HepG2 (cell line): Measurements from ENCODE around the gene ALOX5AP. TPM values are rescaled to one million over a fixed set of nuclear protein-coding genes. Genes with fewer than 3 reads are reported as not detected.

Source experiments
- ATAD3A ChIP-seq: sonication (generic); formaldehyde crosslinking; IDR thresholded peaks from 2 replicates; pipeline ENCODE4 v1.4.0; 2020; ENCODE audit warnings: missing genetic modification reagents
- CSRNP1 ChIP-seq: sonication (generic); formaldehyde crosslinking; IDR thresholded peaks from 2 replicates; pipeline ENCODE4 v1.8.1; 2023; ENCODE audit warnings: mild to moderate bottlenecking, missing genetic modification reagents
- FLYWCH1 ChIP-seq: sonication (generic); formaldehyde crosslinking; IDR thresholded peaks from 2 replicates; pipeline ENCODE4 v1.8.1; 2023; ENCODE audit warnings: mild to moderate bottlenecking, missing genetic modification reagents
- HOXA3 ChIP-seq: sonication (generic); formaldehyde crosslinking; IDR thresholded peaks from 2 replicates; pipeline ENCODE4 v1.5.0; 2020; ENCODE audit warnings: missing genetic modification reagents
- KLF11 ChIP-seq: IDR thresholded peaks from 2 replicates; pipeline ENCODE4 v1.6.1; 2016; ENCODE audit warnings: missing compliant biosample characterization
- PAWR ChIP-seq: sonication (generic); formaldehyde crosslinking; IDR thresholded peaks from 2 replicates; pipeline ENCODE4 v1.4.0; 2020; ENCODE audit warnings: missing genetic modification reagents, mild to moderate bottlenecking, borderline replicate concordance
- SNAPC4 ChIP-seq: sonication (generic); formaldehyde crosslinking; IDR thresholded peaks from 2 replicates; pipeline ENCODE4 v1.4.0; 2020; ENCODE audit warnings: mild to moderate bottlenecking, missing genetic modification reagents
- XBP1 ChIP-seq: sonication (generic); formaldehyde crosslinking; IDR thresholded peaks from 2 replicates; pipeline ENCODE4 v1.5.0; 2020; ENCODE audit warnings: missing genetic modification reagents
- ZNF230 ChIP-seq: sonication (generic); formaldehyde crosslinking; IDR thresholded peaks from 2 replicates; pipeline ENCODE4 v1.4.0; 2020; ENCODE audit warnings: mild to moderate bottlenecking, missing genetic modification reagents
- ZNF281 ChIP-seq: sonication (generic); formaldehyde crosslinking; IDR thresholded peaks from 2 replicates; pipeline ENCODE4 v1.4.0; 2020; ENCODE audit warnings: missing genetic modification reagents, borderline replicate concordance
- ZNF335 ChIP-seq: sonication (generic); formaldehyde crosslinking; IDR thresholded peaks from 2 replicates; pipeline ENCODE4 v1.4.0; 2020; ENCODE audit warnings: missing genetic modification reagents
- ZNF501 ChIP-seq: sonication (generic); formaldehyde crosslinking; IDR thresholded peaks from 2 replicates; pipeline ENCODE4 v1.5.1; 2020; ENCODE audit warnings: mild to moderate bottlenecking, moderate library complexity, missing genetic modification reagents
- ZNF563 ChIP-seq: sonication (generic); formaldehyde crosslinking; IDR thresholded peaks from 2 replicates; pipeline ENCODE4 v1.8.0; 2022; ENCODE audit warnings: mild to moderate bottlenecking, moderate library complexity, missing genetic modification reagents
- ZNF574 ChIP-seq: sonication (generic); formaldehyde crosslinking; IDR thresholded peaks from 2 replicates; pipeline ENCODE4 v1.4.0; 2020; ENCODE audit warnings: missing genetic modification reagents
- ZNF724P ChIP-seq: sonication (generic); formaldehyde crosslinking; IDR thresholded peaks from 2 replicates; pipeline ENCODE4 v1.8.0; 2022; ENCODE audit warnings: missing genetic modification reagents, borderline replicate concordance
- polyA plus RNA-seq, 8 experiments: library from polyadenylated mRNA; depleted of rRNA in 3 of 8; stranded (reverse) in 7 of 8; unstranded in 1 of 8; fragments of >200 nt; fragmentation: Illumina TruSeq in 4 of 8; extraction: Trizol in 4 of 8; gene quantifications; 2 replicates each; pipeline versions ENCODE4 v1.2.1 to v1.2.3, GENCODE V29; 2011 to 2016; ENCODE audit warnings: low read depth in 4 of 8, missing spikeins in 1 of 8, mixed read lengths in 1 of 8; ENCODE audit not compliant: insufficient read depth in 1 of 8
- total RNA-seq, 5 experiments: library from RNA; depleted of rRNA; stranded (reverse); fragments of >200 nt; fragmentation: Illumina TruSeq; extraction: Trizol; gene quantifications; 2 replicates each; pipeline ENCODE4 v1.2.3, GENCODE V29; 2016; ENCODE audit warnings: low read depth in 1 of 5

The ALOX5AP gene
- total and polyA plus RNA-seq, 2 of the 13 experiments (the other 11 are each of a cell fraction or from before 2014, with no cell fraction given) = 0.97 to 1.2 TPM

- TF ChIP-seq ZNF281 (CRISPR knock-in tag) (peak; percentile 77; the same call in 1 of the 2 replicates), ATAD3A (CRISPR knock-in tag) (no peak), ZNF574 (CRISPR knock-in tag) (peak; percentile 51; the same call in 1 of the 2 replicates), PAWR (CRISPR knock-in tag) (no peak), ZNF230 (no peak), ZNF501 (CRISPR knock-in tag) (peak; percentile 41; the same call in 1 of the 2 replicates), ZNF335 (CRISPR knock-in tag) (no peak), ZNF563 (0 out of 2 replicates have a peak, but pooled peaks have one; percentile 32), ZNF724P (CRISPR knock-in tag) (0 out of 2 replicates have a peak, but pooled peaks have one; percentile 53), KLF11 (no peak), CSRNP1 (CRISPR knock-in tag) (no peak), HOXA3 (CRISPR knock-in tag) (peak; percentile 53; the same call in 1 of the 2 replicates), FLYWCH1 (no peak), SNAPC4 (CRISPR knock-in tag) (no peak), XBP1 (CRISPR knock-in tag) (no peak)
Observed at GRCh38 chr13:30805132-30805537, 69.8 kb downstream of the ALOX5AP start (continued).
